GM12878 (cell line): ENCODE results near the gene BTBD7. TPM values are rescaled to one million over a fixed set of nuclear protein-coding genes. Genes with fewer than 3 reads are reported as not detected.

ENCODE experiments used
- ATAC-seq: fragments of 200-7000 bp; cut with Tn5 transposase; 3 replicates; pipeline ENCODE4 v1.9.1; 2020; ENCODE audit warnings: mild to moderate bottlenecking, moderate library complexity
- BruUV-seq: library from RNA; stranded (reverse); fragments of 400-500 nt; replicated peaks from 2 replicates; lab custom pipeline; 2021; lab: Mats Ljungman, UMichigan
- CTCF ChIA-PET: fragments of 300-600 bp; sonication (Branson Sonifier 250); formaldehyde crosslinking; extraction: SDS; loops from one replicate; lab custom pipeline; 2021; ENCODE audit warnings: inconsistent platforms; lab: Yijun Ruan, JAX
- POLR2A ChIA-PET: fragments of 350-600 bp; formaldehyde crosslinking; extraction: SDS; loops from one replicate; lab custom pipeline; 2021; ENCODE audit warnings: inconsistent platforms; lab: Charles Lee
- RAD21 ChIA-PET: fragments of 300-600 bp; sonication (Branson Sonifier 250); formaldehyde crosslinking; loops from one replicate; lab custom pipeline; 2023; ENCODE audit warnings: antibody characterized with exemption; ENCODE audit not compliant: unreplicated experiment; lab: Charles Lee
- SMC1A ChIA-PET: fragments of 300-600 bp; sonication (Branson Sonifier 250); formaldehyde crosslinking; loops from one replicate; lab custom pipeline; 2023; ENCODE audit not compliant: unreplicated experiment, uncharacterized antibody; lab: Charles Lee
- DNase-seq: peaks from one replicate; pipeline ENCODE4 v3.0.0-alpha.2; 2011; ENCODE audit warnings: low read depth, low spot score
- FAIRE-seq: peaks from 3 replicates; lab custom pipeline; 2011; peaks lifted over from hg19 to GRCh38; lab: Jason Lieb, UNC
- H2AFZ ChIP-seq: 2 replicates; pipeline ENCODE4 v1.6.0; 2011; ENCODE audit warnings: low read depth, low read length, control low read depth; ENCODE audit not compliant: control insufficient read depth
- H3K27ac ChIP-seq: 2 replicates; pipeline ENCODE4 v1.5.1; 2011; ENCODE audit warnings: control low read depth; ENCODE audit not compliant: control insufficient read depth, insufficient read depth
- H3K27me3 ChIP-seq, 2 experiments: replicated peaks in 1 of 2; 2 replicates each; pipeline versions ENCODE4 v1.6.0 to v1.6.1; 2011; ENCODE audit warnings: low read length in 1 of 2; ENCODE audit not compliant: control insufficient read depth in 2 of 2, insufficient read depth in 2 of 2
- H3K36me3 ChIP-seq, 2 experiments: 2 replicates each; pipeline ENCODE4 v1.5.1; 2011; ENCODE audit warnings: low read length in 1 of 2; ENCODE audit not compliant: control insufficient read depth in 2 of 2, insufficient read depth in 2 of 2
- H3K4me1 ChIP-seq: 2 replicates; pipeline ENCODE4 v1.6.1; 2011; ENCODE audit warnings: mild to moderate bottlenecking, low read length, moderate library complexity, mixed read lengths; ENCODE audit not compliant: control insufficient read depth, insufficient read depth
- H3K4me2 ChIP-seq: 2 replicates; pipeline ENCODE4 v1.6.0; 2011; ENCODE audit warnings: control low read depth; ENCODE audit not compliant: control insufficient read depth, insufficient read depth
- H3K4me3 ChIP-seq: fragments of 200-600 bp; sonication (generic); 2 replicates; pipeline ENCODE4 v1.5.1; 2016
- H3K79me2 ChIP-seq: 2 replicates; pipeline ENCODE4 v1.6.0; 2011; ENCODE audit warnings: low read length; ENCODE audit not compliant: control insufficient read depth, insufficient read depth
- H3K9ac ChIP-seq: 2 replicates; pipeline ENCODE4 v1.8.0; 2011; ENCODE audit warnings: low read length, control low read depth, mixed read lengths; ENCODE audit not compliant: control insufficient read depth, insufficient read depth
- H3K9me3 ChIP-seq: replicated peaks from 3 replicates; pipeline ENCODE4 v1.5.1; 2011; ENCODE audit warnings: mild to moderate bottlenecking, low read length; ENCODE audit not compliant: control insufficient read depth, insufficient read depth
- H4K20me1 ChIP-seq: 2 replicates; pipeline ENCODE4 v1.6.0; 2011; ENCODE audit not compliant: control insufficient read depth, insufficient read depth
- BCL11A ChIP-seq: IDR thresholded peaks from 2 replicates; pipeline ENCODE4 v1.6.1; 2011; ENCODE audit warnings: low read depth, low read length
- CBX5 ChIP-seq: sonication (generic); IDR thresholded peaks from 2 replicates; pipeline ENCODE4 v1.6.1; 2016; ENCODE audit warnings: low read depth, moderate library complexity, mild to moderate bottlenecking, inconsistent platforms
- EP300 ChIP-seq, 2 experiments: fragments of 150-350 bp in 1 of 2; IDR thresholded peaks; 2 replicates each; pipeline ENCODE4 v1.6.1; 2011 to 2012; ENCODE audit warnings: low read depth in 2 of 2, low read length in 2 of 2, borderline replicate concordance in 1 of 2, improper control_type of control experiment in 1 of 2, inconsistent platforms in 1 of 2; ENCODE audit not compliant: control insufficient read depth in 1 of 2
- IKZF1 ChIP-seq: fragments of 450-650 bp; conservative IDR thresholded peaks from 2 replicates; pipeline ENCODE4 v1.6.1; 2017; ENCODE audit warnings: antibody characterized with exemption, mild to moderate bottlenecking
- KDM1A ChIP-seq: fragments of 200-600 bp; sonication (generic); IDR thresholded peaks from 2 replicates; pipeline ENCODE4 v1.6.1; 2016; ENCODE audit warnings: borderline replicate concordance
- MLLT1 ChIP-seq: fragments of 450-650 bp; IDR thresholded peaks from 2 replicates; pipeline ENCODE4 v1.6.1; 2016; ENCODE audit warnings: mild to moderate bottlenecking
- MTA2 ChIP-seq: fragments of 450-650 bp; IDR thresholded peaks from 2 replicates; pipeline ENCODE4 v1.6.1; 2016; ENCODE audit warnings: low read depth, mild to moderate bottlenecking, moderate library complexity
- NBN ChIP-seq: fragments of 450-650 bp; IDR thresholded peaks from 2 replicates; pipeline ENCODE4 v1.6.1; 2016
- STAT3 ChIP-seq: IDR thresholded peaks from 2 replicates; pipeline ENCODE4 v1.6.1; 2011; ENCODE audit warnings: low read depth, low read length, improper control_type of control experiment
- TAF1 ChIP-seq: IDR thresholded peaks from 2 replicates; pipeline ENCODE4 v1.6.1; 2011; ENCODE audit warnings: mild to moderate bottlenecking, low read depth, low read length, borderline replicate concordance
- TARDBP ChIP-seq: IDR thresholded peaks from 2 replicates; pipeline ENCODE4 v1.6.1; 2016; ENCODE audit warnings: borderline replicate concordance
- ZBTB11 ChIP-seq: fragments of 450-650 bp; formaldehyde crosslinking; IDR thresholded peaks from 2 replicates; pipeline ENCODE4 v1.5.0; 2022; ENCODE audit warnings: mild to moderate bottlenecking, missing genetic modification characterization
- ZNF217 ChIP-seq: fragments of 450-650 bp; IDR thresholded peaks from 2 replicates; pipeline ENCODE4 v1.6.1; 2017; ENCODE audit warnings: antibody characterized with exemption, mild to moderate bottlenecking
- ZZZ3 ChIP-seq: IDR thresholded peaks from 2 replicates; pipeline ENCODE4 v1.6.1; 2011; ENCODE audit warnings: low read depth; ENCODE audit not compliant: control insufficient read depth, insufficient read length
- WGBS: methylation state at CpG from one replicate; pipeline ENCODE4 v1.1.6; 2016; ENCODE audit warnings: low lambda C conversion rate; ENCODE audit not compliant: insufficient replicate concordance, insufficient coverage; ENCODE audit errors: missing lambda C conversion rate; 5-methylcytosine and 5-hydroxymethylcytosine counted together
- in situ Hi-C: fragments of 300-500 bp; cut with MboI; formaldehyde crosslinking; loops from 9 replicates; pipeline ENCODE4 v1.14.3; 2018; ENCODE audit warnings: mixed read lengths
- intact Hi-C: fragments of 100-400 bp; cut with micrococcal nuclease; formaldehyde crosslinking; loops from one replicate; pipeline ENCODE4 v1.14.2; 2022; ENCODE audit not compliant: unreplicated experiment
- polyA plus RNA-seq, 11 experiments: library from polyadenylated mRNA; depleted of rRNA in 4 of 11; unstranded in 6 of 11; stranded (reverse) in 5 of 11; fragments of >200 nt; fragmentation: Nextera tagmentation in 4 of 11; fragmentation: Illumina TruSeq in 1 of 11; extraction: Ambion mirVana in 4 of 11; extraction: Trizol in 1 of 11; gene quantifications; 1 replicate in 1 of 11; 2 replicates in 10 of 11; pipeline versions ENCODE4 v1.2.1 to v1.2.3, GENCODE V29; 2011 to 2016; ENCODE audit warnings: inconsistent platforms in 2 of 11, missing spikeins in 2 of 11, low read depth in 1 of 11
- total RNA-seq, 4 experiments: library from RNA; depleted of rRNA in 3 of 4; stranded (reverse); fragments of >200 nt in 3 of 4; fragmentation: Illumina TruSeq in 1 of 4; extraction: Trizol in 1 of 4; gene quantifications; 2 replicates each; pipeline versions ENCODE4 v1.2.1 to v1.2.3, GENCODE V29; 2013 to 2021
- TF ChIP-seq, protein P1 (sequence below): fragments of 450-650 bp; IDR thresholded peaks from 2 replicates; pipeline ENCODE4 v1.6.1; 2017; ENCODE audit warnings: low read depth, mild to moderate bottlenecking, moderate library complexity

Gene BTBD7
- total and polyA plus RNA-seq, 10 of the 15 experiments (the other 5 are each of a cell fraction or from before 2014, with no cell fraction given): 3.6 to 17.0 (median 9.6) TPM

DNA sequence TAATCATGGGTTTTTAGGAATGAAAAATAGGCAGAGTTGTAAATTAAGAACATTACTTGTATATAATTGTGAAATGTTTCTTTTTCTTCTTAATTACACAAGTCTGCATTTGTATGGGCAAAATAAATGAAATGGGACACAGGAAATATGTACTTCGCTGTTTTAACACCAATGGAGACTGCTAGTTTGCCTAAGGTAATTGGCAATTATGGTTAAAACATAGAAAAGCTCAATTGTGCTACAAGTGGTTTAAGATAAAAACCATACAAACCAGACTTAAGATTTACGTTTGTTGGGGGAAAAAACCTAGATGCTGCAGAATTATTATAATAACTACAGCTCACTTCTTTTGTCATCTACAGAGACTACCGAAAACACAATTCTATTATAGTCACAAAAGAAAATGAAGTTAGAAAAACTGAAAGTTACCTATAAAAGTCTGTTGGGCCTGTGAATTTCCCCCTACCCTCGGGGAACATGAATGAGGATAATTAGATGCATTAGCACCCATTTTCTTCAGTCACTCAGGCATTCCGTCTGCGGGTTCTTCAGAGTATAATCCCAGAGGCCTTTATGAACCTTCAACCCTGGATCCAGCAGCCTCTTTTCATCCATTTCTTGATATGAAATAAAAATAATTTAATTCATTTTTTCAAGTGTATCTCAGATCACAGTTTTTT is 37.2 kb downstream of the BTBD7 start:
- Histone ChIP-seq H3K36me3 (peaks cover 0 to 5% of the 10 kb centered on the region in 2 experiments; a peak in 2 of 4 replicates), H3K9me3 (no peaks in the 10 kb centered on the region), H3K9ac (no peak overlapping the region), H3K4me1 (no peaks in the 10 kb centered on the region), H2AFZ (peak overlapping the region; percentile 19; the same call in 1 of the 2 replicates), H3K27me3 (no peaks in the 10 kb centered on the region), H3K79me2 (peaks cover 20% of the 10 kb centered on the region), H3K4me2 (no peak overlapping the region; the same call in 1 of the 2 replicates), H3K4me3 (no peak overlapping the region), H4K20me1 (no peaks in the 10 kb centered on the region), H3K27ac (no peak overlapping the region)
- in situ Hi-C loops (no loop called here), intact Hi-C loops (no loop called here)
- FAIRE-seq (peak; percentile 49), ATAC-seq (peak; percentile 31), DNase-seq (no peak)
- CTCF ChIA-PET: interaction anchor here (0.6 to 1.8 kb wide), 7 partner anchors 9 to 320 kb away, joined by 3 to 6 read pairs (median 4); no protein-coding TSS in a partner anchor
- TF ChIP-seq MLLT1 (peak; percentile 82), STAT3 (no peak), TARDBP (no peak), IKZF1 (no peak), CBX5 (no peak), NBN (no peak), ZBTB11 (CRISPR knock-in tag) (no peak), EP300 (IDR thresholded peaks at IDR 0.05; ENCODE audit: borderline replicate concordance in 1 of 2, control insufficient read depth in 1 of 2, low read depth in 2 of 2, low read length in 2 of 2) (0 out of 4 replicates have a peak, but pooled peaks of 1 of the 2 experiments have one; percentile 25), BCL11A (peak; percentile 22; the same call in 1 of the 2 replicates), TAF1 (no peak), MTA2 (peak; percentile 95), ZZZ3 (no peak), ZNF217 (0 out of 2 replicates have a peak, but pooled peaks have one; percentile 35), KDM1A (no peak)
- TF ChIP-seq, protein P1, sequence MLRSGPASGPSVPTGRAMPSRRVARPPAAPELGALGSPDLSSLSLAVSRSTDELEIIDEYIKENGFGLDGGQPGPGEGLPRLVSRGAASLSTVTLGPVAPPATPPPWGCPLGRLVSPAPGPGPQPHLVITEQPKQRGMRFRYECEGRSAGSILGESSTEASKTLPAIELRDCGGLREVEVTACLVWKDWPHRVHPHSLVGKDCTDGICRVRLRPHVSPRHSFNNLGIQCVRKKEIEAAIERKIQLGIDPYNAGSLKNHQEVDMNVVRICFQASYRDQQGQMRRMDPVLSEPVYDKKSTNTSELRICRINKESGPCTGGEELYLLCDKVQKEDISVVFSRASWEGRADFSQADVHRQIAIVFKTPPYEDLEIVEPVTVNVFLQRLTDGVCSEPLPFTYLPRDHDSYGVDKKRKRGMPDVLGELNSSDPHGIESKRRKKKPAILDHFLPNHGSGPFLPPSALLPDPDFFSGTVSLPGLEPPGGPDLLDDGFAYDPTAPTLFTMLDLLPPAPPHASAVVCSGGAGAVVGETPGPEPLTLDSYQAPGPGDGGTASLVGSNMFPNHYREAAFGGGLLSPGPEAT: 0 out of 2 replicates have a peak, but pooled peaks have one; percentile 37
- no TSS peak for BruUV-seq
- RAD21 ChIA-PET: interaction anchor here (0.8 to 1.7 kb wide), 6 partner anchors 16 to 241 kb away, joined by 3 to 14 read pairs (median 3); no protein-coding TSS in a partner anchor
- WGBS: 68% methylated on average over 6 of the region's 6 CpGs
- SMC1A ChIA-PET: interaction anchor here (0.6 to 2.6 kb wide), 16 partner anchors 9 to 238 kb away, joined by 3 to 9 read pairs (median 4); partner anchors contain the start of genes GON7 and UBR7
- POLR2A ChIA-PET: interaction anchor here (0.5 to 1.7 kb wide), 6 partner anchors 9 to 1816 kb away, joined by 3 to 6 read pairs (median 4); no protein-coding TSS in a partner anchor
